ENCODE data around the gene ZMYND15. TPM values are rescaled to one million over a fixed set of nuclear protein-coding genes. Genes with fewer than 3 reads are reported as not detected.

The ZMYND15 gene
- total RNA-seq, 1 donor, result 0.18 TPM

DNA sequence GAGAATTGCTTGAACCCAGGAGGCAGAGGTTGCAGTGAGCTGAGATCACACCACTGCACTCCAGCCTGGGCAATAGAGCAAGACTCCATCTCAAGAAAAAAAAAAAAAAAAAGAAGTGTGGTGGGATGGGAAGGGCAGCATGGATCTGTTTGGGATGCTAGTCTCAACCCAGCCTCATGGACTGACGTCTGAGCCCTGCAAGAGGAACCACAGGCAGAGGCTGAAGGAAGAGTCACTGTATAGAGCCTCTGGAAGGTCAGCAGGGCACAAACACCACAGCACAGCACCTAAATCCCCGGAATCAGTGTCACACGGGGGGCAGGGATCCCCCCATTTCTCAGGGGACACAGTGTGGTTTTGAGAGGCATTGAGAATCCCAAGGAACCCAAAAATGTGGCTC is 11.0 kb downstream of the ZMYND15 start:
- DNase-seq (ENCODE audit: low read depth), result no peak
- no peak overlapping the region for H3K4me3 ChIP-seq (ENCODE audit: low read depth, low read length)
- TF ChIP-seq, protein P1, sequence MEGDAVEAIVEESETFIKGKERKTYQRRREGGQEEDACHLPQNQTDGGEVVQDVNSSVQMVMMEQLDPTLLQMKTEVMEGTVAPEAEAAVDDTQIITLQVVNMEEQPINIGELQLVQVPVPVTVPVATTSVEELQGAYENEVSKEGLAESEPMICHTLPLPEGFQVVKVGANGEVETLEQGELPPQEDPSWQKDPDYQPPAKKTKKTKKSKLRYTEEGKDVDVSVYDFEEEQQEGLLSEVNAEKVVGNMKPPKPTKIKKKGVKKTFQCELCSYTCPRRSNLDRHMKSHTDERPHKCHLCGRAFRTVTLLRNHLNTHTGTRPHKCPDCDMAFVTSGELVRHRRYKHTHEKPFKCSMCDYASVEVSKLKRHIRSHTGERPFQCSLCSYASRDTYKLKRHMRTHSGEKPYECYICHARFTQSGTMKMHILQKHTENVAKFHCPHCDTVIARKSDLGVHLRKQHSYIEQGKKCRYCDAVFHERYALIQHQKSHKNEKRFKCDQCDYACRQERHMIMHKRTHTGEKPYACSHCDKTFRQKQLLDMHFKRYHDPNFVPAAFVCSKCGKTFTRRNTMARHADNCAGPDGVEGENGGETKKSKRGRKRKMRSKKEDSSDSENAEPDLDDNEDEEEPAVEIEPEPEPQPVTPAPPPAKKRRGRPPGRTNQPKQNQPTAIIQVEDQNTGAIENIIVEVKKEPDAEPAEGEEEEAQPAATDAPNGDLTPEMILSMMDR (IDR thresholded peaks at IDR 0.05; ENCODE audit: insufficient read depth, low read length), result no peak

DNA sequence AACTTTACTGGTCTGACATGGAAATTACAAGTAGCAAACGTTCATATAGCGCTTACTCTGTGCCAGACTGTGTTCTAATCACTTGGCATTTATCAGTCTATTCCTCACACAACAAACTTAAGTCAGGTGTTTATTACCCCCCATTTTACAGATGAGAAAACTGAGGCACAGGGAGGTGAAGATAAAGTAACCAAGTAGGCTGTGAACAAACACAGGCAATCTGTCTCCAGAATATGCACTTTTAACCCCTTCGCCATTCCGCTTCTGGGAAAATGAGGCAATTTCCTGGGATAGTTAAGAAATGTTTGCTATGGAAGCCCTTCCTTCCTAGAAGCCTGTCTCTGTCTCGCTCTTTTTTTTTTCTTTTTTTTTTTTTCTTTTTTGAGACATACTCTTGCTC is 12.3 kb downstream of the ZMYND15 start:
- TF ChIP-seq, protein P1 (IDR thresholded peaks at IDR 0.05; ENCODE audit: insufficient read depth, low read length), result no peak
- DNase-seq (ENCODE audit: low read depth), result peak; percentile 14
- no peak overlapping the region for H3K4me3 ChIP-seq (ENCODE audit: low read depth, low read length)

DNA sequence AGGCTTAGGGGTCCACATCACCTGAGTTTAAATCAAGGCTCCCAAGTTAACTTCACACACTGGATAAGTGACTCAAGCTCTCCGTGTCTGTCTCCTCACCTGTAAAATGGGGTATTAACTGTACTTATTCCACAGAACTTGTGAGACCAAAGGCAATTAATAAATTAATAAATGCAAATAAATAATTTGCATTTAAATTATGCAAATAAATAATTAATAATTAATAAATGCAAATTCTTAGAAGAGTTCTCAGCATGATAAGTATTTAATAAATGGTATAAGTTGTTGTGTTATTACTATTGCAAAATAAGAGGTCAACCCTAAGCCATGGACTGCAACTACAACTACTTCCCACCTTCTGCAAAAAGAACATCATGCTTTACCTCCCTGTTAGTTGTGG is 13.8 kb downstream of the ZMYND15 start:
- TF ChIP-seq, protein P1 (IDR thresholded peaks at IDR 0.05; ENCODE audit: insufficient read depth, low read length), result no peak
- DNase-seq (ENCODE audit: low read depth), result no peak
- H3K4me3 ChIP-seq (ENCODE audit: low read depth, low read length), result no peak overlapping the region

DNA sequence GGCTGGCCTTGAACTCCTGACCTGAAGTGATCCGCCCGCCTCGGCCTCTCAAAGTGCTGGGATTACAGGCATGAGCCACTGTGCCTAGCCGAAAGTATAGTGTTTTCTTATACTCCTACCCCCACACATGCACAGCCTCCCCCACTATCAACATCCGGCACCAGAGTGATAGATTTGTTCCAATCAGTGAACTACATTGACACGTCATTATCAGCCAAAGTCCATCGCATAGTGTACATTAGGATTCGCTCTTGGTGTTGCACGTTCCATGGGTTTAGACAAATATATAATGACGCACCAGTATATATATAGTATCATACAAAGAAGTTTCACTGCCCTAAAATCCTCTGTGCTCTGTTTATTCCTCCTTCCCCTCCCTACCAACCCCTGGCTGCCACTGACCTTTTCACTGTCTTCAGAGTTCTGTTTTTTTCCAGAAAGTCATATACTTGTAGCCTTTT is 20.2 kb downstream of the ZMYND15 start:
- no peak for DNase-seq (ENCODE audit: low read depth)
- TF ChIP-seq, protein P1 (IDR thresholded peaks at IDR 0.05; ENCODE audit: insufficient read depth, low read length), result no peak
- H3K4me3 ChIP-seq (ENCODE audit: low read depth, low read length), result no peak overlapping the region

DNA sequence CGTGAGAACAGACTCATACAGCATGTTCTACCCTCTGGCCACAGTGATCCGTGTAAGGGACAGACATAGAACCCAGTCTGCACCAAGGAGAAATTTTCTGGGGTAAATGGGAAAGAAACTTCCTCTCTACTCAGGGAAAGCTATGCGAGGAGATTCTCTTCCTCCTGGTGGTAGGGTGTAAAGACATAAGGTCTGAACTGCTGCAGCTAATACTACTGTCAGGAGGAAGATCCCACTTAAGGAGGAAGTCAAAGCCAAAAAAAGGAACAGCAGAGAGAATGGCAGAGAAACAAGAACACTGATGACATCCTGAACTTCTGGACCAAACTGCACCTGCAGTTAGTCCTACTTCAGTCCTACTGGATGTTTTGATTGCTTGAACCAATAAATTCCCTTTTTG is 25.0 kb downstream of the ZMYND15 start:
- TF ChIP-seq, protein P1 (IDR thresholded peaks at IDR 0.05; ENCODE audit: insufficient read depth, low read length), result no peak
- DNase-seq (ENCODE audit: low read depth), result no peak
- H3K4me3 ChIP-seq (ENCODE audit: low read depth, low read length), result no peak overlapping the region

DNA sequence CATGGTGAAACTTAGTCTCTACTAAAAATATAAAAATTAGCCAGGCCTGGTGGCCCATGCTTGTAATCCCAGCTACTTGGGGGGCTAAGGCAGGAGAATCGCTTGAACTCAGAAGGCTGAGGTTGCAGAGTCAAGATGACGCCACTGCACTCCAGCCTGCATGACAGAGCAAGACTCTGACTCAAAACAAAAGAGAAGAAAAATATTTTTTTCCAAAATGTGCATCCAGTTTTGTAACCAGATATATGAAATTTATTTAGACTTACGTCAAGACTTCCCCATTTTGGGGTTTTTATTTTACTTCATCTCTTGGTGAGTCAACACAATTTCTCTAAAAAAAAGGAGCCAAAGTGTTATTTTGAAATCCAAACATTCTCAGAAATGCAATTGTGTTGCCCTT is 26.6 kb downstream of the ZMYND15 start:
- TF ChIP-seq, protein P1 (IDR thresholded peaks at IDR 0.05; ENCODE audit: insufficient read depth, low read length), result no peak
- H3K4me3 ChIP-seq (ENCODE audit: low read depth, low read length), result no peak overlapping the region
- DNase-seq (ENCODE audit: low read depth), result no peak

DNA sequence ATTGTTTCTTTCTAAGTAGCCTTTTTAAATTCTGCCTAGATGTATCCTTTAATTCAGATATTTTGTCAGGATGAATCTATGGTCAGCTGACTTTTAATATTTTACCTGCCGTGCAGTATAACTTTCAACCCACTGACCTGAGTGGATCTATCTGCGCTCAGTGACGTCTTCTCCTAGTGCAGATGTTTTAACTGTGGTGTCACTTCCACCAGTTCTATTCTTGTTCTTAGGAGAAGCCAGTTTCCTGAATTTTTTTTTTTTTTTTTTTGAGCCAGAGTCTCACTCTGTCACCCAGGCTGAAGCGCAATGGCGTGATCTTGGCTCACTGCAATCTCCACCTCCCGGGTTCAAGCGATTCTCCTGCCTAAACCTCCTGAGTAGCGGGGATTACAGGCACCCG is 27.1 kb downstream of the ZMYND15 start:
- DNase-seq (ENCODE audit: low read depth), result no peak
- TF ChIP-seq, protein P1 (IDR thresholded peaks at IDR 0.05; ENCODE audit: insufficient read depth, low read length), result no peak
- no peak overlapping the region for H3K4me3 ChIP-seq (ENCODE audit: low read depth, low read length)

Measured in fibroblast of the aortic adventitia (primary cell).